HEK293 (cell line): Measurements from ENCODE around the gene MRPL36.

Experiments
- CTCF ChIP-seq: fragments of 450-650 bp; formaldehyde crosslinking; IDR thresholded peaks from 2 replicates; pipeline ENCODE4 v1.5.1; 2016; ENCODE audit warnings: missing biosample characterization, missing genetic modification characterization
- MYNN ChIP-seq: fragments of 450-650 bp; formaldehyde crosslinking; IDR thresholded peaks from 2 replicates; pipeline ENCODE4 v1.5.1; 2016; ENCODE audit warnings: missing biosample characterization, missing genetic modification characterization, borderline replicate concordance
- OVOL3 ChIP-seq: fragments of 450-650 bp; formaldehyde crosslinking; IDR thresholded peaks from 2 replicates; pipeline ENCODE4 v1.5.1; 2016; ENCODE audit warnings: missing biosample characterization, missing genetic modification characterization
- ZBTB1 ChIP-seq: fragments of 450-650 bp; formaldehyde crosslinking; IDR thresholded peaks from 2 replicates; pipeline ENCODE4 v1.5.1; 2016; ENCODE audit warnings: missing biosample characterization, missing genetic modification characterization
- ZNF184 ChIP-seq: fragments of 450-650 bp; IDR thresholded peaks from 2 replicates; pipeline ENCODE4 v1.5.1; 2018; ENCODE audit warnings: missing biosample characterization, mild to moderate bottlenecking, missing genetic modification characterization
- ZNF335 ChIP-seq: fragments of 450-650 bp; formaldehyde crosslinking; conservative IDR thresholded peaks from 2 replicates; pipeline ENCODE4 v1.5.1; 2016; ENCODE audit warnings: missing biosample characterization, missing genetic modification characterization

- no peak for TF ChIP-seq CTCF (tag by site-specific recombination)
- no peak for TF ChIP-seq ZNF335 (tag by site-specific recombination)
- no peak for TF ChIP-seq OVOL3 (tag by site-specific recombination)
- TF ChIP-seq ZBTB1, result no peak
- TF ChIP-seq MYNN (tag by site-specific recombination), result no peak
- TF ChIP-seq ZNF184 (tag by site-specific recombination), result no peak
These were observed 31.6 kb upstream of the MRPL36 start for GRCh38 chr5:1831257-1831656.
